H1 (cell line): ENCODE results near the gene CAMK2D. TPM values are rescaled to one million over a fixed set of nuclear protein-coding genes. Genes with fewer than 3 reads are reported as not detected.

Experiments used
- CTCF ChIA-PET: fragments of 300-600 bp; sonication (Branson Sonifier 250); formaldehyde crosslinking; loops from one replicate; lab custom pipeline; 2021; ENCODE audit not compliant: partially characterized antibody; lab: Charles Lee
- POLR2A ChIA-PET: fragments of 300-600 bp; sonication (Branson Sonifier 250); formaldehyde crosslinking; loops from one replicate; lab custom pipeline; 2021; ENCODE audit warnings: inconsistent platforms; ENCODE audit not compliant: partially characterized antibody; lab: Charles Lee
- DNase-seq, 2 experiments: peaks; one replicate each; pipeline versions ENCODE4 v3.0.0 to v3.0.0-alpha.2; 2010 to 2022; ENCODE audit warnings: low spot score in 2 of 2, low read depth in 1 of 2, mixed read lengths in 1 of 2
- FAIRE-seq: peaks from 2 replicates; lab custom pipeline; 2011; peaks lifted over from hg19 to GRCh38; lab: Jason Lieb, UNC
- H2AFZ ChIP-seq: 2 replicates; pipeline ENCODE4 v1.8.1; 2012; ENCODE audit warnings: low read length, inconsistent platforms
- H2AK5ac ChIP-seq: 2 replicates; pipeline ENCODE4 v1.6.1; 2013; ENCODE audit warnings: low read depth, low read length
- H2BK120ac ChIP-seq: replicated peaks from 2 replicates; pipeline ENCODE3; 2013; ENCODE audit warnings: low read depth, low read length, inconsistent platforms
- H2BK12ac ChIP-seq: 2 replicates; pipeline ENCODE4 v1.6.1; 2013; ENCODE audit warnings: low read depth, low read length
- H2BK15ac ChIP-seq: 2 replicates; pipeline ENCODE4 v1.6.1; 2013; ENCODE audit warnings: low read length
- H2BK20ac ChIP-seq: 2 replicates; pipeline ENCODE4 v1.6.1; 2013; ENCODE audit warnings: low read length
- H2BK5ac ChIP-seq: 2 replicates; pipeline ENCODE4 v1.6.1; 2013; ENCODE audit warnings: low read depth, low read length
- H3K14ac ChIP-seq: 2 replicates; pipeline ENCODE4 v1.6.1; 2013; ENCODE audit warnings: inconsistent platforms; ENCODE audit not compliant: insufficient read length
- H3K18ac ChIP-seq: 2 replicates; pipeline ENCODE4 v1.6.1; 2013; ENCODE audit warnings: low read length; ENCODE audit errors: extremely low read depth
- H3K23ac ChIP-seq: 2 replicates; pipeline ENCODE4 v1.6.1; 2013; ENCODE audit warnings: inconsistent platforms; ENCODE audit not compliant: insufficient read length
- H3K23me2 ChIP-seq: 2 replicates; pipeline ENCODE4 v1.6.1; 2013; ENCODE audit warnings: low read depth, low read length
- H3K27ac ChIP-seq: 2 replicates; pipeline ENCODE4 v1.6.1; 2011; ENCODE audit warnings: low read depth, low read length, inconsistent platforms
- H3K27me3 ChIP-seq, 4 experiments: replicated peaks in 1 of 4; 1 replicate in 1 of 4; 2 replicates in 3 of 4; pipeline versions ENCODE4 v1.6.1 to v1.8.1; 2011 to 2013; ENCODE audit warnings: low read length in 3 of 4, mild to moderate bottlenecking in 3 of 4, inconsistent platforms in 2 of 4, mixed read lengths in 2 of 4, moderate library complexity in 1 of 4; ENCODE audit not compliant: control insufficient read depth in 3 of 4, insufficient read depth in 3 of 4; ENCODE audit errors: extremely low read depth in 1 of 4
- H3K36me3 ChIP-seq, 4 experiments: 2 replicates each; pipeline versions ENCODE4 v1.6.1 to v1.8.1; 2011 to 2013; ENCODE audit warnings: mild to moderate bottlenecking in 4 of 4, low read length in 3 of 4, moderate library complexity in 2 of 4, control low read depth in 1 of 4, inconsistent platforms in 1 of 4; ENCODE audit not compliant: insufficient read depth in 4 of 4, control insufficient read depth in 2 of 4
- H3K4ac ChIP-seq: replicated peaks from 2 replicates; pipeline ENCODE3; 2013; ENCODE audit warnings: low read length, low read depth, mixed read lengths, inconsistent platforms; ENCODE audit not compliant: insufficient read length
- H3K4me1 ChIP-seq, 4 experiments: replicated peaks in 1 of 4; 1 replicate in 1 of 4; 2 replicates in 3 of 4; pipeline versions ENCODE4 v1.6.1 to v1.8.1; 2011 to 2013; ENCODE audit warnings: low read length in 3 of 4, inconsistent platforms in 2 of 4, mixed read lengths in 1 of 4; ENCODE audit not compliant: insufficient read depth in 4 of 4, control insufficient read depth in 3 of 4
- H3K4me2 ChIP-seq, 2 experiments: 2 replicates each; pipeline versions ENCODE4 v1.6.1 to v1.8.1; 2011 to 2013; ENCODE audit warnings: low read depth in 2 of 2, low read length in 2 of 2, control low read depth in 1 of 2, inconsistent platforms in 1 of 2, mild to moderate bottlenecking in 1 of 2; ENCODE audit not compliant: insufficient read depth in 1 of 2
- H3K4me3 ChIP-seq, 4 experiments: fragments of 200-600, 300-600 bp in 1 of 4; sonication (generic), shearing (Covaris generic), sonication (Bioruptor Twin) in 1 of 4; 2 replicates each; pipeline versions ENCODE4 v1.5.1 to v1.8.1; 2011 to 2016; ENCODE audit warnings: low read length in 4 of 4, low read depth in 3 of 4, control low read depth in 2 of 4, inconsistent platforms in 2 of 4, mild to moderate bottlenecking in 2 of 4, mixed read lengths in 1 of 4, moderate library complexity in 1 of 4; ENCODE audit not compliant: insufficient read depth in 2 of 4; ENCODE audit errors: extremely low read depth in 1 of 4
- H3K56ac ChIP-seq: replicated peaks from 2 replicates; pipeline ENCODE3; 2013; ENCODE audit warnings: low read depth, mild to moderate bottlenecking, mixed read lengths, low read length, inconsistent platforms; ENCODE audit not compliant: insufficient read length
- H3K79me1 ChIP-seq: 2 replicates; pipeline ENCODE4 v1.6.1; 2013; ENCODE audit warnings: low read depth, low read length, control low read depth
- H3K79me2 ChIP-seq, 2 experiments: 2 replicates each; pipeline versions ENCODE4 v1.6.1 to v1.8.1; 2012 to 2013; ENCODE audit warnings: low read length in 2 of 2, mild to moderate bottlenecking in 2 of 2, inconsistent platforms in 1 of 2; ENCODE audit not compliant: insufficient read depth in 2 of 2, control insufficient read depth in 1 of 2
- H3K9ac ChIP-seq, 4 experiments: replicated peaks in 1 of 4; 1 replicate in 1 of 4; 2 replicates in 3 of 4; pipeline versions ENCODE4 v1.6.1 to v1.8.1; 2011 to 2013; ENCODE audit warnings: low read depth in 3 of 4, low read length in 3 of 4, control low read depth in 2 of 4, mild to moderate bottlenecking in 2 of 4, moderate library complexity in 2 of 4, inconsistent platforms in 1 of 4; ENCODE audit errors: extremely low read depth in 1 of 4
- H3K9me3 ChIP-seq, 2 experiments: 2 replicates each; pipeline versions ENCODE4 v1.6.1 to v1.8.1; 2012 to 2013; ENCODE audit warnings: mild to moderate bottlenecking in 2 of 2, moderate library complexity in 2 of 2, control low read depth in 1 of 2, inconsistent platforms in 1 of 2, low read depth in 1 of 2, low read length in 1 of 2, mixed read lengths in 1 of 2; ENCODE audit not compliant: insufficient read depth in 2 of 2
- H4K20me1 ChIP-seq, 2 experiments: replicated peaks in 1 of 2; 2 replicates each; pipeline versions ENCODE3 to v1.8.1; 2011 to 2013; ENCODE audit warnings: inconsistent platforms in 2 of 2, low read length in 2 of 2, mild to moderate bottlenecking in 1 of 2; ENCODE audit not compliant: insufficient read depth in 2 of 2, control insufficient read depth in 1 of 2
- H4K5ac ChIP-seq: 2 replicates; pipeline ENCODE4 v1.6.1; 2013; ENCODE audit warnings: low read length, low read depth, mixed read lengths, inconsistent platforms; ENCODE audit not compliant: insufficient read length
- H4K8ac ChIP-seq: 2 replicates; pipeline ENCODE4 v1.8.0; 2013; ENCODE audit warnings: mild to moderate bottlenecking, moderate library complexity, low read length, inconsistent platforms; ENCODE audit not compliant: insufficient read depth; ENCODE audit errors: extremely low read depth
- H4K91ac ChIP-seq: replicated peaks from 2 replicates; pipeline ENCODE3; 2013; ENCODE audit warnings: low read length, mixed read lengths, inconsistent platforms; ENCODE audit not compliant: insufficient read length
- HDAC6 ChIP-seq: IDR thresholded peaks from one replicate; pipeline ENCODE4 v1.7.1; 2012; ENCODE audit warnings: low read depth, mild to moderate bottlenecking, inconsistent platforms, low read length, moderate library complexity
- JUND ChIP-seq: IDR thresholded peaks from 2 replicates; pipeline ENCODE4 v1.6.1; 2011; ENCODE audit warnings: mild to moderate bottlenecking, improper control_type of control experiment, low read length
- RXRA ChIP-seq: IDR thresholded peaks from 2 replicates; pipeline ENCODE4 v1.6.1; 2011; ENCODE audit warnings: low read depth, mild to moderate bottlenecking, low read length, moderate library complexity; ENCODE audit not compliant: insufficient read depth
- SAP30 ChIP-seq: fragments of 300-600 bp; sonication (generic); IDR thresholded peaks from 2 replicates; pipeline ENCODE4 v1.7.1; 2012; ENCODE audit warnings: low read length, moderate library complexity, mild to moderate bottlenecking, inconsistent platforms; ENCODE audit not compliant: insufficient read depth, insufficient replicate concordance
- ZNF274 ChIP-seq: IDR thresholded peaks from 2 replicates; pipeline ENCODE4 v1.7.0; 2012; ENCODE audit warnings: low read length, borderline replicate concordance; ENCODE audit errors: extremely low read depth
- WGBS, 2 experiments: shearing (Covaris generic) in 1 of 2; methylation state at CpG; one replicate each; pipeline versions ENCODE4 v1.1.6 to v1.1.7; 2013 to 2015; ENCODE audit warnings: low lambda C conversion rate in 2 of 2, mixed read lengths in 2 of 2, inconsistent platforms in 1 of 2, low coverage in 1 of 2, missing lambda C conversion rate in 1 of 2; ENCODE audit not compliant: insufficient replicate concordance in 2 of 2, insufficient coverage in 1 of 2, insufficient read length in 1 of 2; ENCODE audit errors: extremely low coverage in 1 of 2, missing lambda C conversion rate in 1 of 2; 5-methylcytosine and 5-hydroxymethylcytosine counted together
- polyA plus RNA-seq, 7 experiments: library from polyadenylated mRNA; depleted of rRNA in 3 of 7; stranded (reverse) in 5 of 7; unstranded in 2 of 7; fragments of >200 nt in 5 of 7; fragments of 200-250 nt in 2 of 7; gene quantifications; 1 replicate in 5 of 7; 2 replicates in 1 of 7; 4 replicates in 1 of 7; pipeline versions ENCODE4 v1.2.1 to v1.2.3, GENCODE V29; 2011 to 2013; ENCODE audit warnings: missing spikeins in 2 of 7, mixed read lengths in 2 of 7
- total RNA-seq: library from RNA; stranded (reverse); fragmentation: NEBNext Ultra II Directional; extraction: Animal tissue kit (Norgen Biotek cat#: 25700); gene quantifications from 2 replicates; pipeline ENCODE4 v1.2.1, GENCODE V29; 2021
- TF ChIP-seq, protein P1 (sequence below), 3 experiments: IDR thresholded peaks; 1 replicate in 2 of 3; 2 replicates in 1 of 3; pipeline versions ENCODE4 v1.5.1 to v1.6.1; 2011; ENCODE audit warnings: low read length in 3 of 3, mild to moderate bottlenecking in 3 of 3, inconsistent platforms in 2 of 3, low read depth in 1 of 3, moderate library complexity in 1 of 3; ENCODE audit not compliant: insufficient read depth in 1 of 3; ENCODE audit errors: control extremely low read depth in 1 of 3
- TF ChIP-seq, protein P2 (sequence below): IDR thresholded peaks from 2 replicates; pipeline ENCODE4 v1.6.1; 2012; ENCODE audit warnings: inconsistent platforms

Gene CAMK2D
- total and polyA plus RNA-seq, 2 of the 8 experiments (the other 6 are each of a cell fraction or from before 2014, with no cell fraction given) = 3.2 to 7.0 TPM

DNA sequence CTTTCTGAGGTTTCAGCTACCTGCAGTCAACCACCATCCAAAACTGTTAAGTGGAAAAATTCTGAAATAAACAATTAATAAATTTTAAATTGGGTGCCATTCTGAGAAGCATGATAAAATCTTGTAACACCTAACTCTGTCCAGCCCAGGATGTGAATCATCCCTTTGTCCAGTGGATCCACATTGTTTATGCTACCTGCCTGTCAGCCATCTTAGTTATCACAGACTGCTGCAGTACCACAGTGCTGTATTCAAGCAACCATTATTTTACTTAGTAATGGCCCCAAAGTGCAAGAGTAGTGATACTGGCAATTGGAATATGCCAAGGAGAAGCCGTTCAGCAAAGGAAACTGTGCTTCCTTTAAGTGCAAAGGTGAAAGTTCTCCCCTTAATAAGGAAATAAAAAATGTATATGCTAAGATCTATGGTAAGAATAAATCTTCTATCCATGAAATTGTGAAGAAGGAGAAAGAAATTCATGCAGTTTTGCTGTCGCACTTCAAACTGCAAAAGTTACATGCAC lies 20.6 kb downstream of the CAMK2D start:
- 87% methylated on average over 2 of the region's 2 CpGs; no CpG with 5 or more reads in 1 of the 2 experiments for WGBS, 2 experiments
- H4K91ac ChIP-seq = no peak overlapping the region
- no peak overlapping the region for H2BK12ac ChIP-seq

More for the DNA sequence above, 20.6 kb downstream of the CAMK2D start:
- H3K4me2 ChIP-seq = no peak overlapping the region
- ChIA-PET CTCF (no interaction called here), POLR2A (no interaction called here)
- no peak overlapping the region for H2BK5ac ChIP-seq
- H3K27ac ChIP-seq = no peak overlapping the region
- no peaks in the 10 kb centered on the region for H3K27me3 ChIP-seq
- no peak overlapping the region for H4K8ac ChIP-seq
- H3K4ac ChIP-seq = no peak overlapping the region
- H4K20me1 ChIP-seq = no peaks in the 10 kb centered on the region
- no peaks in the 10 kb centered on the region for H3K79me2 ChIP-seq
- no peak overlapping the region for H2BK120ac ChIP-seq
- no peaks in the 10 kb centered on the region for H3K9me3 ChIP-seq
- no peaks in the 10 kb centered on the region; the same call in 1 of the 2 replicates for H3K23me2 ChIP-seq
- no peaks in the 10 kb centered on the region for H3K36me3 ChIP-seq
- H3K4me3 ChIP-seq = no peak overlapping the region
- DNase-seq (no peak), FAIRE-seq (no peak)
- H3K4me1 ChIP-seq = peaks cover 0 to 3% (median 0%) of the 10 kb centered on the region in 4 experiments; a peak in 1 of 7 replicates
- H2AK5ac ChIP-seq = no peak overlapping the region
- H3K9ac ChIP-seq = no peak overlapping the region
- H3K79me1 ChIP-seq = no peaks in the 10 kb centered on the region
- H2BK20ac ChIP-seq = no peak overlapping the region
- H3K18ac ChIP-seq = no peak overlapping the region
- no peak overlapping the region for H3K56ac ChIP-seq
- no peak overlapping the region for H4K5ac ChIP-seq
- no peak overlapping the region for H2AFZ ChIP-seq
- TF ChIP-seq HDAC6 = no peak
- TF ChIP-seq, protein P1, sequence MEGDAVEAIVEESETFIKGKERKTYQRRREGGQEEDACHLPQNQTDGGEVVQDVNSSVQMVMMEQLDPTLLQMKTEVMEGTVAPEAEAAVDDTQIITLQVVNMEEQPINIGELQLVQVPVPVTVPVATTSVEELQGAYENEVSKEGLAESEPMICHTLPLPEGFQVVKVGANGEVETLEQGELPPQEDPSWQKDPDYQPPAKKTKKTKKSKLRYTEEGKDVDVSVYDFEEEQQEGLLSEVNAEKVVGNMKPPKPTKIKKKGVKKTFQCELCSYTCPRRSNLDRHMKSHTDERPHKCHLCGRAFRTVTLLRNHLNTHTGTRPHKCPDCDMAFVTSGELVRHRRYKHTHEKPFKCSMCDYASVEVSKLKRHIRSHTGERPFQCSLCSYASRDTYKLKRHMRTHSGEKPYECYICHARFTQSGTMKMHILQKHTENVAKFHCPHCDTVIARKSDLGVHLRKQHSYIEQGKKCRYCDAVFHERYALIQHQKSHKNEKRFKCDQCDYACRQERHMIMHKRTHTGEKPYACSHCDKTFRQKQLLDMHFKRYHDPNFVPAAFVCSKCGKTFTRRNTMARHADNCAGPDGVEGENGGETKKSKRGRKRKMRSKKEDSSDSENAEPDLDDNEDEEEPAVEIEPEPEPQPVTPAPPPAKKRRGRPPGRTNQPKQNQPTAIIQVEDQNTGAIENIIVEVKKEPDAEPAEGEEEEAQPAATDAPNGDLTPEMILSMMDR (IDR thresholded peaks at IDR 0.05; ENCODE audit: control extremely low read depth in 1 of 3, insufficient read depth in 1 of 3, low read depth in 1 of 3, low read length in 3 of 3) = no peak
- TF ChIP-seq, protein P2, sequence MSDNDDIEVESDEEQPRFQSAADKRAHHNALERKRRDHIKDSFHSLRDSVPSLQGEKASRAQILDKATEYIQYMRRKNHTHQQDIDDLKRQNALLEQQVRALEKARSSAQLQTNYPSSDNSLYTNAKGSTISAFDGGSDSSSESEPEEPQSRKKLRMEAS = no peak
- TF ChIP-seq SAP30 = no peak
- no peak for TF ChIP-seq RXRA
- no peak for TF ChIP-seq JUND
- no peak for TF ChIP-seq ZNF274
- no peak overlapping the region for H3K14ac ChIP-seq
- H3K23ac ChIP-seq = no peak overlapping the region
- no peak overlapping the region for H2BK15ac ChIP-seq
